Measurements from ENCODE around the gene SEPTIN10. TPM values are rescaled to one million over a fixed set of nuclear protein-coding genes. Genes with fewer than 3 reads are reported as not detected.

Gene SEPTIN10
- total RNA-seq, 1 donor from 2014 or later = 69.2 TPM

- DNase-seq (ENCODE audit: low spot score in 2 of 2, unreplicated experiment in 2 of 2) = peak in 1 of 2 experiments; percentile 42
- TF ChIP-seq CTCF (IDR thresholded peaks at IDR 0.05; ENCODE audit: unreplicated experiment) = no peak
- peaks cover 2% of the 10 kb centered on the region for H3K36me3 Mint-ChIP-seq
- H3K9me3 Mint-ChIP-seq = no peaks in the 10 kb centered on the region
- H3K27ac Mint-ChIP-seq = peak overlapping the region; percentile 33
- H3K4me3 Mint-ChIP-seq = no peak overlapping the region
- no peaks in the 10 kb centered on the region for H3K27me3 Mint-ChIP-seq (ENCODE audit: low read depth)
- peaks cover 39% of the 10 kb centered on the region for H3K4me1 Mint-ChIP-seq
These were observed 12.0 kb downstream of the SEPTIN10 start for GRCh38 chr2:109601783-109602182.

GRCh38 chr2:109597283-109597682 is 16.5 kb downstream of the SEPTIN10 start:
- no peak for TF ChIP-seq CTCF (IDR thresholded peaks at IDR 0.05; ENCODE audit: unreplicated experiment)
- H3K4me3 Mint-ChIP-seq = no peak overlapping the region
- H3K9me3 Mint-ChIP-seq = no peaks in the 10 kb centered on the region

GRCh38 chr2:109595644-109596043 is 18.1 kb downstream of the SEPTIN10 start:
- H3K27me3 Mint-ChIP-seq (ENCODE audit: low read depth) = no peaks in the 10 kb centered on the region
- no peak for DNase-seq (ENCODE audit: low spot score in 2 of 2, unreplicated experiment in 2 of 2)
- no peak for TF ChIP-seq CTCF (IDR thresholded peaks at IDR 0.05; ENCODE audit: unreplicated experiment)
- no peaks in the 10 kb centered on the region for H3K9me3 Mint-ChIP-seq
- no peak overlapping the region for H3K4me3 Mint-ChIP-seq
- H3K4me1 Mint-ChIP-seq = peaks cover 25% of the 10 kb centered on the region
- H3K36me3 Mint-ChIP-seq = peaks cover 3% of the 10 kb centered on the region
- no peak overlapping the region for H3K27ac Mint-ChIP-seq

More at GRCh38 chr2:109597283-109597682, 16.5 kb downstream of the SEPTIN10 start:
- Mint-ChIP-seq H3K27me3 (ENCODE audit: low read depth) (no peaks in the 10 kb centered on the region), H3K4me1 (peaks cover 39% of the 10 kb centered on the region), H3K27ac (no peak overlapping the region), H3K36me3 (no peaks in the 10 kb centered on the region)
- DNase-seq (ENCODE audit: low spot score in 2 of 2, unreplicated experiment in 2 of 2) = no peak

- DNase-seq (ENCODE audit: low spot score in 2 of 2, unreplicated experiment in 2 of 2) = no peak
- Mint-ChIP-seq H3K9me3 (no peaks in the 10 kb centered on the region), H3K4me3 (no peak overlapping the region), H3K27ac (peak overlapping the region; percentile 3), H3K36me3 (peaks cover 3% of the 10 kb centered on the region), H3K4me1 (peaks cover 16% of the 10 kb centered on the region), H3K27me3 (ENCODE audit: low read depth) (no peaks in the 10 kb centered on the region)
- TF ChIP-seq CTCF (IDR thresholded peaks at IDR 0.05; ENCODE audit: unreplicated experiment) = no peak
These were observed 19.4 kb downstream of the SEPTIN10 start for GRCh38 chr2:109594246-109594885.

GRCh38 chr2:109592905-109593304 is 20.9 kb downstream of the SEPTIN10 start:
- no peaks in the 10 kb centered on the region for H3K9me3 Mint-ChIP-seq
- H3K27me3 Mint-ChIP-seq (ENCODE audit: low read depth) = no peaks in the 10 kb centered on the region
- no peak overlapping the region for H3K4me3 Mint-ChIP-seq

More at GRCh38 chr2:109592905-109593304, 20.9 kb downstream of the SEPTIN10 start:
- H3K4me1 Mint-ChIP-seq = peaks cover 16% of the 10 kb centered on the region
- peaks cover 6% of the 10 kb centered on the region for H3K36me3 Mint-ChIP-seq
- TF ChIP-seq CTCF (IDR thresholded peaks at IDR 0.05; ENCODE audit: unreplicated experiment) = no peak
- H3K27ac Mint-ChIP-seq = no peak overlapping the region
- no peak for DNase-seq (ENCODE audit: low spot score in 2 of 2, unreplicated experiment in 2 of 2)

Data from mesothelial cell of epicardium (in vitro differentiated cells).